ENCODE measurements around the gene GID4.

- TF ChIP-seq EZH2phosphoT487 (IDR thresholded peaks at IDR 0.05; ENCODE audit: borderline replicate concordance) (no peak), CTCF (conservative IDR thresholded peaks at IDR 0.05; ENCODE audit: low read length) (no peak)
These were observed 908 bp upstream of the GID4 start for GRCh38 chr17:18038149-18038850.

Measured in Loucy (cell line).